HG03039 (cell line): ENCODE measurements around the gene NDUFA7.
"Not testable (repeated sequence)": the region's sequence is repeated elsewhere in the genome, so short reads cannot be mapped to it uniquely, and the experiment has no call there.

ENCODE experiments used
- ATAC-seq: cut with Tn5 transposase; IDR thresholded peaks from one replicate; pipeline ENCODE4 v1.9.1; 2021; ENCODE audit warnings: mild to moderate bottlenecking, moderate library complexity; ENCODE audit not compliant: unreplicated experiment

Gene NDUFA7

DNA sequence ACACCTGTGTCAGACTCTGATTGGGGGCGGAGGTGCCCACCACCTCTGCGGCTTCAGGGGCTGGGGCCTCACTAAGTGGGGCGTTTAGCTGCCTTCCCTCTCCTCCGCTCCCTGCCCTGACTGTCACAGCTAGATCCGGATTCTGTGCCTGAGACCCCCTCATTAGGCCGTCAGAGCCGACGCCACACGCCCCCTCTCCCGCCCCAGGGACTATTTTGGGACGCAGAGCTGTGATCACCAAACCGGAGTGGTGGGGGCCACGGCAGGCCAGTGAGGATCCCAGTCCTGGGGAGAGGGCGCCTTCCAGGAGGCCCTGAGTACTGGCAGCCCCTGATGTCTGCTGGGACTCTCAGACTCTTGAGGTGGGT lies 21.1 kb upstream of the NDUFA7 start:
- ATAC-seq: no peak

DNA sequence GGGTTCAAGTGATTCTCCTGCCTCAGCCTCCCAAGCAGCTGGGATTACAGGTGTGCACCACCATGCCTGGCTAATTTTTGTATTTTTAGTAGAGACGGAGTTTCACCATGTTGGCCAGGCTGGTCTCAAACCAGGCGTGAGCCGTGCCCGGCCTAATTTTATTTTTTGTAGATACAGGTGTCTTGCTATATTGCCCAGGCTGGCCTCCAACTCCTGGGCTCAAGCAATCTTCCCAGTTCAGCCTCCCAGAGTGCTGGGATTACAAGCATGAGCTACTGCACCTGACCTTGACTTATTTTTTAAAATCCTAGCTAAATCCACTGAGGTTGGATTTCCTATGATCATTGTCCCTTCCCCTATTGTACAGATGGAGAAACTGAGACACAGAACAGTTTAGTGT lies 20.3 kb upstream of the NDUFA7 start:
- ATAC-seq: not testable (repeated sequence)

DNA sequence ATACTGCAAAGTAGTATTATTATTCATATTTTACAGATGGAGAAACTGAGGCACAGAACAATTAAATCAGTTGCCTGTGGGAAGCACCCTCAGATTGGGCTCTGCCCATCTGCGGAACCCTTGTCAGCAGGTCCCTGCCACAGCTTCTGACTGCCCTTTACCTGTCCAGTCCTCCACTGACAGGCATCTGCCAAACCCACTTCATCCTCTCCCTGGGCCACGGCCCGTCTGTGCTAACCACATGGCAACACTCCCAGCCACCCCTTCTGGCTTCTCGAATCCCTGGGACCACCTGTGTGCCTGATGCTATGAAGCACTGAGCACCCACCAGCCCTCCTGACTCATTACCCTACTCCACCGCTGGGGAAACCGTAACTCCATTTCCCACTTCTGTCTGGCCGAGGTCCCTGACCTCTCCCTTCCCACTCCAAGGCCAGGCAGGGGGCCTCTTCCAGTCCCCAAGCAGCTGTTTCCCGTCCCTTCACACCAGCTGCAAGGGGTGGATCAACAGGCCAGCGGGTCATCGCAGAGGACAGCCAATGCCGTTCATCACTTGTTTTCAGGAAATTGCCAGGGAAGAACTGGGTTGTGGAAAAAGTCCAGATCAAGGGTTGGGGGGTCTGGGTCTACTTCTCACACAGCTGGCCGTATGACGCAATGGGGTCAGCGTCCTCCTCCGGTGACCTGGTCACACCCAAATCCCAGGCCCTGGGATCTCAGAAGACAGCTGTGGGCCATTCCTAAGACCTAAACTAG lies 19.3 kb upstream of the NDUFA7 start:
- no peak for ATAC-seq

DNA sequence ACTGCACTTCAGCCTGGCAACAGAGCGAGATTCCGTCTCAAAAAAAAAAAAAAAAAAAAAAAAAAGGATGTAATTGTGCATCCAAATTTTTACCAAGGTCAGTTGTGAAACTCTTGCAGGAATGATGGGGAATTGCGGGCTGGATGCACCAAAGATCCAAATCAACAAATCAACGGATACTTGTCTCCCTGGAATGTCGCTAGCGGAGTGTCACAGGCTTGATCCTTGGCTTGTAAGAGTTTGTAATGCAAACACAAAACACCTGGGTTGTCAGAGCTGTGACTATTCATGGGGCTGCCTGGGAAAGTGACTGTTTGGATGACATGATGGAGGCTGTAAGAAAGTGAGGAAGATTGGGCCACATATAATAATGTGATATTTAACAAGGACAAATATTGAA lies 17.7 kb upstream of the NDUFA7 start:
- ATAC-seq: no peak

DNA sequence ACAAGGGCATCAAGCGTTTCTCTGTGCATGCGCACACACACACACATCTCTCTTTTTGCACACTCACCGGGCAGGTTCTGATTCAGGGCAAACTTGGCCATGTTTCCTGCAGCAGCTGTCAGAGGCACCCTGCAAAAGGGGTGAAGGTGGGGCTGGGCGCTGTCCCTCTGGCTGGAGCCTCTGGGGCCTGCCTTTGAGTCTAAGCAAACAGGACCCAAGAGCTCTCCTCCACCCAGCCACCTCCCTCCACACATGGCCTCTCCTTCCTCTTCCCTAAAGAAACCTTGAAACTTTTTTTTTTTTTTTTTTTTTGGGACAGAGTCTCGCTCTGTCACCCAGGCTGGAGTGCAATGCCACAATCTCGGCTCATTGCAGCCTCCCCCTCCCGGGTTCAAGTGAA lies 16.6 kb upstream of the NDUFA7 start:
- ATAC-seq: no peak

DNA sequence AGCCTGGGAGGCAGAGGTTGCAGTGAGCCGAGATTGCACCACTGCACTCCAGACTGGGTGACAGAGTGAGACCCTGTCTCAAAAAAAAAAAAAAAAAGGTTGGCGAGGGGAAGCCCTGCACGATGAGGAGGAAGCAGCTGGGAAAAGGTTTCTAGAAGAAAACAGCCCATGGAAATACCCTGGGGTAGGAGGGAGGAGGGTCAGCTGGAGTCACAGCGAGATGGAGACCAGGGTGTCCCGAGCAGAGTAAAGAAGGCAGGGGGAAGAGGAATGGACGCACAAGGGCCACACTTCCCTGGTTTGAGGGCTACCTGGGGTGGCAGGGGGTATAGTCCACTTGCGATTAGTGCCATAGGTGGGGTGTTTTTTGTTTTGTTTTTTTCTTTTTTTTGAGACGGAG lies 15.5 kb upstream of the NDUFA7 start:
- ATAC-seq: no peak

DNA sequence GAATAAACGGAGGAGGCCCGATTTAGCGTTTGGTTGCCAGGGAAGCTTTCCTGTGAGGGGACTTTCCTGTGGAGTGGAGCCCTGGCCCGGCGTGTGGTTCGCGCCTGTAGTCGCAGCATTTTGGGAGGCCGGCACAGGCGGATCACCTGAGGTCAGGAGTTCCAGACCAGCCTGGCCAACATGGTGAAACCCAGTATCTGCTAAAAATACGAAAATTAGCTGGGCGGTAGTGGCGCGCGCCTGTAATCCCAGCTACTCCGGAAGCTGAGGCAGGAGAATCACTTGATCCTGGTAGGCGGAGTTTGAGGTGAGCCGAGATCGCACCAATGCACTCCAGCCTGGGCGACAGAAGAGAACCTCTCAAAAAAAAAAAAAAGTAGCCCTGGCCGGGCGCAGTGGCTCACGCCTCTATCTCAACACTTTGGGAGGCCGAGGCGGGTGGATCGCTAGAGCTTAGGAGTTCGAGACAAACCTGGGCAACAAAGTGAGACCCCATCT lies 14.9 kb upstream of the NDUFA7 start:
- ATAC-seq: no peak

DNA sequence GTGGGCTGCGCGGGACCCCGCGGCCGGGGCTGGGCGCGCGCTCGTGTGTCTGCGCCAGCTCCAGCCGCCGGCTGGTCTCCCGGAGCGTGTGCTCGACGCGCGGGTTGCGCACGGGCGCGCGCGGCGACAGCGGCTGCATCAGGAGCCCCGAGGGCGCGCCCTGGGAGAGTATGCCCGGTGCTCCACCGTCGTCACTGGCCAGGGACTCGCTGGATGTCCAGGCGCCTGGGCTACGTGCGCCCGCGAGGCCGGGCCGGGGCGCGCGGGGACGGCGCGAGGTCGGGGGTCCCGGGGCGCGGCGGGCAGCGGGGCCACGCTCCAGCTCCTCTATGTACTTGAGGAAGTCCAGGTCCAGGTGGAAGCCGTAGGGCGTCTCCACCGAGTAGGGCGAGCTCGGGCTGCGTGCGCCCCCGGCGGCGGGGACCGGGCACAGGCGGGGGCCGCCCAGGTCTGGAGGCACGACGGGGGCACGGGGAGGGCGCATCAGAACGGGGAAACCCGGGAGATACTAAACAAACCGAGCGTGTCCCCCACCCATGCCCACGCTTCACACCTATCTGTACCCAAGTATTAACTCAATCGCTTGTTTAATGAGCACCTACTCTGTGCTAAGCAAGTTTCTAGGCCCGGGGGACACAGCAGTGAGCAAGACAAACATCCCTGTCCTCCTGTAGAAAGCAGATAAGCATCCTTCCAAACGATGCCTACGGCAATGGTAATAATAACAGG lies 14.3 kb upstream of the NDUFA7 start:
- ATAC-seq: no peak

DNA sequence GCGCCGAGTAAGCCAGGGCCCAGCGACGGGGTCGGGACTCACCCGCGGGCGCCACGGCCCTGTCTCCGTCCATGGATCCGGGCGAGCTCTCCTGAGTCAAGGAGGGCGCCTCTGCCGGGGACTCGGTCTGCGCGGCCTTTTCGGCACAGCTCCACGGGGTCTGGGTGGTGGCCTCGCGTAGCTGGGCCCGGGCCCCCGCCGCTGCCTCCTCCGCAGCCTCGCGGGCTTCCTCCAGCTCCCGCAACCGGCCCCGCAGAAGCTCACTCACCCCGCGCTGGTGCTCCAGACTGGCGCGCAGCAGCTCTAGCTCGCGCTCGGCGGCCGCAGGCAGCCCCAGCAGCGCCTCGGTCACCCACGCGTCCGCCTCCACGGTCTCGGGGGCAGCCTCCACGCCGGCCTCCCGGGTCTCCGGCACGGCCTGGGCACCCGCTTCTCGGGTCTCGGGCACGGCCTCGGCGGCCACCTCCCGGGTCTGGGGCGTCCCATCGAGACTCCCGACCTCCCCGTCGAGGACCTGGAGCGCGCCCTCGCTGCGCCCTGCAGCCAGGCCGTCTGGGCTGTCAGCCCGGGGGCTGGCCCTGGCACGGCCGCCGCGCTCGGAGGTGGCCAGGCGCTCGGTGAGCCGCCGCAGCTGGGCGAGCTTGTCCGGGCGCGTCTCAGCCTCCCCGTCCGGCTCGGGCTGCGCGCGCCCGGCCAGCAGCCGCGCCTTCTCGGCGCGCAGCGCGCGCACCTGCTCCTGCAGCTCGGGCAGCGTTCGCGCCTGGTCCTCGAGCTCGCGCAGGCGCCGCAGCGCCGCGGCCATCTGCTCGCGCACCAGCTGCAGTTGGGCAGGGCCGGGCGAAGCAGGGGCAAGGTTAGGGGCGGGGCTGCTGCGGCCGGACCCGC lies 13.5 kb upstream of the NDUFA7 start:
- ATAC-seq: no peak

DNA sequence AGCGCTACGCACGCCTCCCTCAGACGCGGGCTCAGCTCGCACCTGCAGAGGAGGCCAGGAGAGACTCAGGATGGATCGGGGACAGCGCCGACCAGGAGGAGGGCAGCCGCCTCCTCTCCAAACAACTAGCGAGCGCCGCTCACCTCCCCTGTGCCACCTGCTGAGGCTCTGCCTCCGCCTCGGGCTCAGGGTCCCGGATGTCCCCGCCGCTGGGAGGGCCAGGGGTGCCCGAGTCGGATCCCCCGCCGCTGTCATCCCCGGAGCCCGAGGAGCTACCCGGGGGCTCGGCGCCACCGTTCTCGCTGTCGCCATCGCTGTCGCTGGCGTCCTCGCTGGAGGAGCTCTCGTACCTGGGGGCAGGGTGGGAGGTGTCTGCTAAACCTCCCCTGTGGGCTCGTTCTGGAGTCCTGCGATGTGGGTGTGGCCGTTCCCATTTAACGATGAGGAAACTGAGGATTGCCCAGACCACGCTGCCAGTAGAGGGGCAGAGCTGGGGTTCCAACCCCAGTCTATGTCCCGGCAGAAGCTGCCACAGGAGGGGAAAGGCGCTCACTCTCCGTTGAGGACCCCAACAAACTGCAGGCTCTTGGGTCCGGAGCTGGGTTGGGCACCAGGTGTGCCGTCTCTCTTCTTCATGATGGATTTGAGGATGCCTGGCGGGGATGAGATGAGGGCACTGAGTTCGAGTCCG lies 12.7 kb upstream of the NDUFA7 start:
- ATAC-seq: no peak

DNA sequence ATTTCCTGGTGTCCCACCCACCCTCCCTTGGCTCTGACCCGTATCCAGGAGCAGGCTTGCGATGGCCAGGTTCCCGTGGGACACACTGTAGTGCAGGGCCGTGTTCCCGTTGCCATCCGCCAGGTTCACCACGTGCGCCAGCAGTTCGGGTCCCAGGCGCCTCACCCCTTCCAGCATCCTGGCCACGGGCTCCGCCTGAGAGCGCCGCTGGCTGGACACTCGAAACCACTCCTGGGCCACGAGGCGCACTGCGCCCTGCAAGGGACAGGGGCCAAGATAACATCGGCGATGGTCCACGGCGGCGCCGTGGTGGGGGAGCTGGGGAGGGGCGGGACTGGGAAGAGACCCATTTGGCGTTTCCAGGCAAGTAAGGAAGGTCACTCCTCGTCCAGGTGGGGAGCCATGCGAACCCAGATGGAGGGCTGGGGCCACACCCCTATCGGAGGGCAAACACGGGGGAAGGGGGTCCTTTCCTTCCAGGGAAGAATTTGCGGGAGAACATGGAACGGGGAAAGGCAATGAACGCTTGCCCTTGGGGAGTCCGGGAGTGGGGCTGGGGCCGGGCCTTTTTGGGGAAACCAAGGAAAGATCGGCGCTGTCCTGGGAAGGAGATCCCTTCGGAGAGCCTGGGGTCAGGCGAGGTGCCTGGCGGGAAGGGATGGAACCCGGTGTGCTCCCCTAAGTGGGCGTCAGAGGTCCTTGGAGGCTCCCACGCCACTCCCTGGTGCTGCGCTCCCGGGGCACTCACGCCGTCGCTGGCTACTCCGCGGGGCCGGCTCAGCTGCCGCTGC lies 12.0 kb upstream of the NDUFA7 start:
- ATAC-seq: no peak

DNA sequence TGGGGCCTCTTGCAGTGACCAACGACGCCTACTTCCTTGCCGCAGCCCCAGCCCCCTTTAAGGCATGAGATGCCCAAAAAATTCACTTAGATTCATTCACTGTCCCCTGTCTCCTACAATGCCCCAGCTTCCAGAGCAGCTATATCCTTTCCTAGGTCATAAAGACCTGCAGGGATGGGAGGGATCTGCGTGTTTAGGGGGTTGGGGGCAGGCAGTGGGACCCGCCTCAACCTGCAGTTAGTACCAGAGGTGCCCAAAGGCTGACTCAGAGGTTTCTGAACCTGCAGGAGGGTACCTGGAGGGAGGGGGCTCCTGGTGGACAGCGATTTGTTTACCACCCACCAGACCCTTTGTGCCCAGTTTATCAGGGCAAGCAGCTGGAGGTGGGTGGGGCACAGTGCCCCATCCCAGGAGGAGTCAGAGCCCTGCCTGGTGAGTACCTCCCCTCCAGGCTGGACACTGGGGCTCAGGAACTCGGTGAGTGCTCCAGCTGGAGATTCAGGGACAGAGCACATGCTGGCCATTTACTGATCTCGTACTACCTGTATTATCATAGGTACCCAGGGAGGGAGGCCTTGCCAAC lies 10.2 kb upstream of the NDUFA7 start:
- ATAC-seq: no peak

DNA sequence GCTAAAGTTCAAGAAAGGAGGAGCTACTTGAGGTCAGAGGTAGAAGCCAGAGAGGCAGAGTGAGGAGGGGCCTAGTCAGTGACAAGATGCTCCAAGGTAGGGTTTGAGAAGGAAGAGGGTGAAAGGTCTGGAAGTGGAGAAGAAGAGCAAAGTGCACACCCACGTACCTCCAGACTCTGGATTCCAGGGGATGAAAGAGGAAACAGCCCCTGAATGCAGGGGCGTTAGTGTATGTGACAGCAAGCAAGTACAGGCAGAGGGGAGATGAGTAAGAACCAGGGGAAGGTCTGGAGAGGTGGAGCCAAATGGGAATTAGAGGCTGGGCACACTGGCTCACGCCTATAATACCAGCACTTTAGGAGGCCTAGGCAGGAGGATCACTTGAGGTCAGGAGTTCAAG lies 8.8 kb upstream of the NDUFA7 start:
- no peak for ATAC-seq

DNA sequence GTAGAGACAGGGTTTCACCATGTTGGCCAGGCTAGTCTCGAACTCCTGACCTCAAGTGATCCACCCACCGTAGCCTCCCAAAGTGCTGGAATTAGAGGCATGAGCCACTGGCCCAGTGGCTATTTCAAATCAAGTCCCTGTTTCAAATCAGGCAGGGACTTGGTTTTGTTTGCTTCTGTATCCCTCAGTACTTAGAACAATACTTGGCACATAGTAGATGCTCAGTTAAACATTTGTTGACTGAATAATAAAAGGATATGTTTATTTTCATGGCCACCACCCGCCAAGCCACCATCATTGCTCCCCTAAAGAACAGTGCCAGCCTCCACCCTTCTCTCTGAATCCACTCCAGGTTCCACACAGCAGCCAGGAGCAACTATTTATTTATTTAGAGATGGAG lies 4.3 kb upstream of the NDUFA7 start:
- ATAC-seq: no peak

DNA sequence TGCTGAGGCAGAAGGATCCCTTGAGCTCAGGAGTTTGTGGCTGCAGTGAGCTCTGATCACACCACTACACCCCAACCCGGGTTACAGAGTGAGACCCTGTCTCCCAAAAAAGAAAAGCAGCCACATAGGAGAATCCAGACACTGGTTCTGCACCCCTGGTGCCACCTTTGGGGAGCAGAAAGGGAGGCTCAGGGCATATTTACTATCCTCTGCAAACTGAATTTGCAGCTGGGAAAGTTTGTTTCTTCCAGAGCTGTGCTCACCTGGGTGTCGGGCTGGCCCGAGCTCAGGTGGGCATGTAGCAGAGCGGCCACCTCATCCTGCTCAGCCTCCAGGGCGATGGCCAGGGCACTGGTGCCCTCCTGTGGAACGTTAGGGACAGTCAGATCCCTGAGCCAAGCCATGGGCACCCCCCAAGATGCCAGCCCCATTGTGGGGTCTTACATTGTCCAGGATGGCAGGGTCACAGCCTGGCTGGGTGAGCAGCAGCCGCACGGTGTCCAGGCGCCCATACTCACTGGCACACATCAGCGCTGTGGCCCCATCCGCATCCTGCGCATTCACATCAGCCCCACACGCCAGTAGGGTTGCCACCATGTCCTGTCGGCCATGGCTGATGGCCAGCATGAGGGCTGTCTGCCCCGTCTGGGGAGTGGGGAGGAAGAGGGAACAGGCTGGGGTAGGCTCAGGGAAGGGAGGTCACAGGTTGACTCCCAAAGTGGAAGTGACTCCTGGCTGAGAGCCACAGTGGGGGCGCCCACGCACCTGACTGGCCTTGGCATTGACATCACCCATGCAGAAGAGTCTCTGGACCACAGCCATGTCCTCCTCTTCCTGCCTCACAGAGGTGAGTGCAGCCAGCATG lies 3.2 kb upstream of the NDUFA7 start:
- ATAC-seq: no peak

DNA sequence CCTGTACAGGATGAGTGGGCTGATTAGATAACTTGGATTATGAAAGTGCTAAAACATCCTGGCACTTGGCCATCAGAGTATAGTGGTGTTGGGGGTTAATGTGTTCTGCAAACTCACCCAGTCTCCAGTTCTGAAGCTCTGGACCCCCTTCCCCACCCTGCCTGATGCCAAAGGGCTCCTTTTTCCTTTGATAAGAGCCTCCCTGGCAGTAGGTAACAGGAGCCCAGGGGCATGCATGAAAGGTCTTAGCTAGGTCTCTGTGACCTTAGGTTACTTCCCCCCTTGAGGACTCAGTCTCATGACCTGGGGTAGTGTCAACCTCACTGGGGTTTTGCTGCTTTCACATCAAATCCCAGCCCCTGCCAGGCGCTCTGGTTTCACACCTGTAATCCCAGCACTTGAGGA lies 2.6 kb upstream of the NDUFA7 start:
- ATAC-seq: no peak

DNA sequence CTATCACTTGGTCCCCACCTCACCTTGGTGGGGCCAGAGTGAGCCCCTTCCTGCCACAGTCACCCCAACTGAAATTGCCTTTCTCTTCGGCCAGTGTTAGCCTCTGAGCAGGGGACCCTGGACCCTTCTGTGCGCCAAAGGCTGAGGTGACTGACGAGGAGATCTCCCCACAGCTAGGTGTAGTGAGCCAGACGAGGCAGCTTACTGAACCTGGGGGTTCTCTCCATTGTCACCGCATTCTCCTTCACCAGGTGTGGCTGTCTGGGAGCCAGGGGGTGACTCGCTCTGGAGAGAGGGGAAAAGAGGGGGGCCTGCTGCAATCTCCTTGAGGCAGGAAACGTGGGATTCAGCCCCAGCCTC lies 1.4 kb upstream of the NDUFA7 start:
- no peak for ATAC-seq

DNA sequence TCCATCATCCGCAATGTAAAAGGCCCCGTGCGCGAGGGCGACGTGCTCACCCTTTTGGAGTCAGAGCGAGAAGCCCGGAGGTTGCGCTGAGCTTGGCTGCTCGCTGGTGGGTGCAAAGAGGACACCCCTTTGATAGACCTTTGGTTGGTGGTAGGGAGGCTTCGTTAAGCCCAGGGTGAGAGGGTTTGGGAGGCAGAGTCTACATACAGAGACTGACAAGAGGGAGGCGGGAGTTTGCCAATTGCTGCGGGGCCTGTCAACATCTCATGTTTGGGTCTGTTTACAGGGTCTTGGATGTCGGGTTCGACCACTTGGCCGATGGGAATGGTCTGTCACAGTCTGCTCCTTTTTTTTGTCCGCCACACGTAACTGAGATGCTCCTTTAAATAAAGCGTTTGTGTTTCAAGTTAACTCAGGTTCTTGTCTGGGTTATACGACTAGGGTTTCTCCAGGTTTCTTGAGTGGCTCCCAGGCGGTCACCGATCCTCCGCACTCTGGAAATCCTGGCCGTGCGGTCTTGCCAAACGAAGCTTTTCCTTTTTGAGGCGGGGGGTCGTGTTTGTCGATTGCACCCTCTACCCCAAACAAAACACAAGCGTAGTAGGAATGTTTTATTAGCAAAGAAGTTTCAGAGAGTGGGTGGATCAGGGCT lies 937 bp upstream of the NDUFA7 start:
- no peak for ATAC-seq
